NCI-H1694 (cell line): ENCODE results near the gene GOLT1A.

Source experiments
- DNase-seq: peaks from one replicate; lab custom pipeline; 2025; lab: John Stamatoyannopoulos, UW

Gene GOLT1A

GRCh38 chr1:204213668-204214662 is at the start of gene GOLT1A:
Gene GOLT1A (minus strand): TSS chr1:204213988. CDS start chr1:204213906, 82 bp downstream.
- peak; percentile 46 for DNase-seq

GRCh38 chr1:204263254-204263910 is 49.6 kb upstream of the GOLT1A start:
- peak; percentile 66 for DNase-seq

- no peak for DNase-seq
Observed at GRCh38 chr1:204262506-204263253, 48.9 kb upstream of the GOLT1A start.

- no peak for DNase-seq
Observed at GRCh38 chr1:204261746-204262505, 48.1 kb upstream of the GOLT1A start.

GRCh38 chr1:204261266-204261665 is 47.5 kb upstream of the GOLT1A start:
- no peak for DNase-seq

GRCh38 chr1:204260601-204261197 is 46.9 kb upstream of the GOLT1A start:
- DNase-seq = no peak

- no peak for DNase-seq
Observed at GRCh38 chr1:204259782-204260181, 46.0 kb upstream of the GOLT1A start.

GRCh38 chr1:204259196-204259595 is 45.4 kb upstream of the GOLT1A start:
- no peak for DNase-seq

- peak; percentile 36 for DNase-seq
Observed at GRCh38 chr1:204258213-204259115, 44.7 kb upstream of the GOLT1A start.

- no peak for DNase-seq
Observed at GRCh38 chr1:204257446-204257845, 43.7 kb upstream of the GOLT1A start.

GRCh38 chr1:204256531-204256930 is 42.7 kb upstream of the GOLT1A start:
- no peak for DNase-seq

GRCh38 chr1:204255966-204256365 is 42.2 kb upstream of the GOLT1A start:
- no peak for DNase-seq

GRCh38 chr1:204255225-204255624 is 41.4 kb upstream of the GOLT1A start:
- DNase-seq = peak; percentile 40

- DNase-seq = no peak
Observed at GRCh38 chr1:204254031-204254661, 40.4 kb upstream of the GOLT1A start.

GRCh38 chr1:204251926-204252689 is 38.3 kb upstream of the GOLT1A start:
- DNase-seq = no peak

- DNase-seq = no peak
Observed at GRCh38 chr1:204251286-204251685, 37.5 kb upstream of the GOLT1A start.

GRCh38 chr1:204250428-204251030 is 36.7 kb upstream of the GOLT1A start:
- no peak for DNase-seq

GRCh38 chr1:204249736-204250427 is 36.1 kb upstream of the GOLT1A start:
- no peak for DNase-seq
